Cardiac muscle cell (in vitro differentiated cells and primary cell): Measurements from ENCODE around the gene CDKL5. TPM values are rescaled to one million over a fixed set of nuclear protein-coding genes. Genes with fewer than 3 reads are reported as not detected.

Source experiments
- DNase-seq, 2 donors: peaks; one replicate each; pipeline versions ENCODE4 v3.0.0 to v3.0.0-alpha.2; 2010 to 2017; ENCODE audit warnings: low read depth in 1 of 2, low spot score in 1 of 2
- H3K27ac ChIP-seq: fragments of 200-600 bp; sonication (generic); 2 replicates; pipeline ENCODE4 v1.5.1; 2016
- H3K27me3 ChIP-seq: fragments of 200-600 bp; sonication (generic); 2 replicates; pipeline ENCODE4 v1.6.0; 2016; ENCODE audit warnings: control low read depth
- H3K36me3 ChIP-seq: fragments of 200-600 bp; sonication (generic); 2 replicates; pipeline ENCODE4 v1.5.1; 2016; ENCODE audit warnings: control low read depth
- H3K4me1 ChIP-seq: fragments of 200-600 bp; sonication (generic); 2 replicates; pipeline ENCODE4 v1.8.1; 2017; ENCODE audit warnings: low read depth, mild to moderate bottlenecking, mixed run types
- H3K4me3 ChIP-seq: fragments of 200-600 bp; sonication (generic); 2 replicates; pipeline ENCODE4 v1.5.1; 2016; ENCODE audit warnings: mild to moderate bottlenecking
- H3K9me3 ChIP-seq: fragments of 200-600 bp; sonication (generic); 2 replicates; pipeline ENCODE4 v1.5.1; 2017; ENCODE audit warnings: low read depth, mild to moderate bottlenecking, control low read depth
- CTCF ChIP-seq: IDR thresholded peaks from 2 replicates; pipeline ENCODE4 v1.5.1; 2012; ENCODE audit warnings: low read depth, mild to moderate bottlenecking, low read length
- polyA plus RNA-seq: library from polyadenylated mRNA; unstranded; fragments of >200 nt; fragmentation: Nextera tagmentation; extraction: Ambion mirVana; gene quantifications from 2 replicates; pipeline ENCODE4 v1.2.1, GENCODE V29; 2016
- total RNA-seq: library from RNA; depleted of rRNA; stranded (reverse); fragments of >200 nt; gene quantifications from 2 replicates; pipeline ENCODE4 v1.2.3, GENCODE V29; 2016

Gene CDKL5
- total and polyA plus RNA-seq, 2 experiments from 2014 or later = 2.7 to 12.9 TPM

- no peak overlapping the region for H3K27ac ChIP-seq
- peak in 1 of 2 donors; percentile 5 for DNase-seq
- no peaks in the 10 kb centered on the region for H3K9me3 ChIP-seq
- H3K4me1 ChIP-seq = no peaks in the 10 kb centered on the region
- TF ChIP-seq CTCF = no peak
- peaks cover 6% of the 10 kb centered on the region for H3K36me3 ChIP-seq
- no peak overlapping the region for H3K4me3 ChIP-seq
- no peaks in the 10 kb centered on the region for H3K27me3 ChIP-seq
Observed at GRCh38 chrX:18607966-18608365, 182.6 kb downstream of the CDKL5 start.

GRCh38 chrX:18613930-18614639 is 188.7 kb downstream of the CDKL5 start:
- H3K27me3 ChIP-seq = no peaks in the 10 kb centered on the region
- no peak for DNase-seq
- no peaks in the 10 kb centered on the region for H3K36me3 ChIP-seq
- no peaks in the 10 kb centered on the region for H3K9me3 ChIP-seq
- no peak overlapping the region for H3K27ac ChIP-seq
- no peak overlapping the region for H3K4me3 ChIP-seq
- TF ChIP-seq CTCF = no peak
- no peaks in the 10 kb centered on the region for H3K4me1 ChIP-seq

GRCh38 chrX:18616688-18617406 is 191.4 kb downstream of the CDKL5 start:
- Histone ChIP-seq H3K4me3 (no peak overlapping the region), H3K27ac (no peak overlapping the region), H3K9me3 (no peaks in the 10 kb centered on the region), H3K27me3 (no peaks in the 10 kb centered on the region), H3K4me1 (no peaks in the 10 kb centered on the region), H3K36me3 (no peaks in the 10 kb centered on the region)
- DNase-seq = no peak
- no peak for TF ChIP-seq CTCF

- Histone ChIP-seq H3K27ac (no peak overlapping the region), H3K9me3 (no peaks in the 10 kb centered on the region), H3K27me3 (no peaks in the 10 kb centered on the region), H3K4me3 (no peak overlapping the region), H3K4me1 (no peaks in the 10 kb centered on the region), H3K36me3 (no peaks in the 10 kb centered on the region)
- no peak for TF ChIP-seq CTCF
- peak; percentile 15 to 35 for DNase-seq
Observed at GRCh38 chrX:18617407-18617750, 192.0 kb downstream of the CDKL5 start.

- H3K9me3 ChIP-seq = no peaks in the 10 kb centered on the region
- H3K36me3 ChIP-seq = no peaks in the 10 kb centered on the region
- DNase-seq = no peak
- no peak overlapping the region for H3K27ac ChIP-seq
- no peak overlapping the region for H3K4me3 ChIP-seq
- no peaks in the 10 kb centered on the region for H3K27me3 ChIP-seq
- H3K4me1 ChIP-seq = no peaks in the 10 kb centered on the region
- no peak for TF ChIP-seq CTCF
Observed at GRCh38 chrX:18619288-18619687, 193.9 kb downstream of the CDKL5 start.
